Measurements from ENCODE around the gene CHAF1B.

Gene CHAF1B

GRCh38 chr21:36463991-36464390 lies 78.8 kb downstream of the CHAF1B start:
- no peak for DNase-seq (ENCODE audit: low spot score)

- no peak for DNase-seq (ENCODE audit: low spot score)
Observed at GRCh38 chr21:36464590-36464989, 79.4 kb downstream of the CHAF1B start.

GRCh38 chr21:36465478-36465877 lies 80.3 kb downstream of the CHAF1B start:
- no peak for DNase-seq (ENCODE audit: low spot score)

GRCh38 chr21:36466061-36466511 lies 80.9 kb downstream of the CHAF1B start:
- DNase-seq (ENCODE audit: low spot score), result no peak

All from putamen (tissue), 1 donor.